Retinal pigment epithelial cell (primary cell): Measurements from ENCODE around the gene WBP1L.
"Not testable (repeated sequence)": the region's sequence is repeated elsewhere in the genome, so short reads cannot be mapped to it uniquely, and the experiment has no call there.

ENCODE experiments used
- DNase-seq: peaks from one replicate; pipeline ENCODE4 v3.0.0-alpha.2; 2010; ENCODE audit warnings: low read depth
- H3K4me3 ChIP-seq: 2 replicates; pipeline ENCODE4 v1.5.1; 2011; ENCODE audit warnings: mild to moderate bottlenecking, low read length, control low read depth, moderate library complexity
- TF ChIP-seq, protein P1 (sequence below): conservative IDR thresholded peaks from 2 replicates; pipeline ENCODE4 v1.5.1; 2011; ENCODE audit warnings: low read depth, low read length, control low read depth, inconsistent platforms

The WBP1L gene

DNA sequence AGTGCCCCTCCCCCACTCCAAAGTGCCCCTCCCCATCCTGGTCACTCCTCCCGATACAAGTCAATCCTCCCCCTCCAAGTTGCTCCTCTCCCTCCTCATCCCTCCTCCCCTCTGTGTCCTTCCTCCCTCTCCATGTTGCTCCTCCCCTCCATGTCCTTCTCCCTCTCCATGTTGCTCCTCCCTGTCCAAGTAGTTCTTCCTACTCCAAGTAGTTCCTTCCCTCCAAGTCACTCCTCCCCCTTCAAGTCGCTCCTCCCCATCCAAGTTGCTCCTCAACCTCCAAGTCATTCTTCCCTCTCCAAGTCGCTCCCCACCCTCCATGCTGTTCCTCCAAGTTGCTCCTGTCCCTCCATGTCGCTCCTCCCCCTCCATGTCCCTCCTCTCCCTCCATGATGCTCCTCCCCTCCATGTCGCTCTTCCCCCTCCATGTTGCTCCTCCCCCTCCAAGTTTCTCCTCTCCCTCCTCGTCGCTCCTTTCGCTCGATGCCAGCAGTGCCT lies 8.6 kb upstream of the WBP1L start:
- TF ChIP-seq, protein P1, sequence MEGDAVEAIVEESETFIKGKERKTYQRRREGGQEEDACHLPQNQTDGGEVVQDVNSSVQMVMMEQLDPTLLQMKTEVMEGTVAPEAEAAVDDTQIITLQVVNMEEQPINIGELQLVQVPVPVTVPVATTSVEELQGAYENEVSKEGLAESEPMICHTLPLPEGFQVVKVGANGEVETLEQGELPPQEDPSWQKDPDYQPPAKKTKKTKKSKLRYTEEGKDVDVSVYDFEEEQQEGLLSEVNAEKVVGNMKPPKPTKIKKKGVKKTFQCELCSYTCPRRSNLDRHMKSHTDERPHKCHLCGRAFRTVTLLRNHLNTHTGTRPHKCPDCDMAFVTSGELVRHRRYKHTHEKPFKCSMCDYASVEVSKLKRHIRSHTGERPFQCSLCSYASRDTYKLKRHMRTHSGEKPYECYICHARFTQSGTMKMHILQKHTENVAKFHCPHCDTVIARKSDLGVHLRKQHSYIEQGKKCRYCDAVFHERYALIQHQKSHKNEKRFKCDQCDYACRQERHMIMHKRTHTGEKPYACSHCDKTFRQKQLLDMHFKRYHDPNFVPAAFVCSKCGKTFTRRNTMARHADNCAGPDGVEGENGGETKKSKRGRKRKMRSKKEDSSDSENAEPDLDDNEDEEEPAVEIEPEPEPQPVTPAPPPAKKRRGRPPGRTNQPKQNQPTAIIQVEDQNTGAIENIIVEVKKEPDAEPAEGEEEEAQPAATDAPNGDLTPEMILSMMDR = no peak
- DNase-seq = no peak
- H3K4me3 ChIP-seq = no peak overlapping the region

DNA sequence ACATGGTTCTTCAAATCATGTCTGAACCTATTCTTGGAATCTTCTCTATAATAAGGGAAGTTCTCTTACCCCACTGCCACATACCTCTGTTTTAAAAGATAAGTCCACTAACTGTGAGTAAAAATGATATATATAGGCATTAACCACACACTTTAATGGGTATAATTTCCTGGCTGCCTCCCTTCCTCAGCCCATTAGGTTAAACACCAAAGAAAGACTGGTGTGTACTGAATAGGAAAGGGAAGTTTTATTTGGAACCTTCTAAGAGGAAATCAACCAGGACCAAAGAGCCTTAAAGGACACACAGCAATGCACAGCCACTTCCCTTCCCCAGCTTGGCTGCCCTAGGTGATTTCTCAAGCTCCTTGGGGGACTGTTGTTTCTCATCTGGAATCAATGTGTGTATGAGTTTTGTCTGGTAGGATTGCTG lies 5.0 kb upstream of the WBP1L start:
- H3K4me3 ChIP-seq = no peak overlapping the region
- DNase-seq = no peak
- TF ChIP-seq, protein P1 = no peak

DNA sequence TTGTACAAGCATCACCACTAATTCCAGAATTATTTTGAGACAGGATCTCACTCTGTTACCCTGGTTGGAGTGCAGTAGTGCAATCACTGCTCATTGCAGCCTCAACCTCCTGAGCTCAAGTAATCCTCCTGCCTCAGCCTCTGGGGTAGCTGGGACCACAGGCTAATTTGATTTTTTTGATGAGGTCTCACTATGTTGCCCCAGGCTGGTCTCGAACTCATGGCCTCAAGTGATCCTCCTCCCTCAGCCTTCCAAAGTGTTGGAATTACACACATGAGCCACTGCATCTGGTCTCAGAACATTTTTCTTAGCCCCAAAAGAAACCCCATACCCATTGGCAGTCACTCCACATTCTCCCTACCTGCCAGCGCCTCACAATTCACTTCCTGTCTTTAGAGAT lies 3.5 kb upstream of the WBP1L start:
- H3K4me3 ChIP-seq = no peak overlapping the region
- no peak for DNase-seq
- TF ChIP-seq, protein P1 = no peak

DNA sequence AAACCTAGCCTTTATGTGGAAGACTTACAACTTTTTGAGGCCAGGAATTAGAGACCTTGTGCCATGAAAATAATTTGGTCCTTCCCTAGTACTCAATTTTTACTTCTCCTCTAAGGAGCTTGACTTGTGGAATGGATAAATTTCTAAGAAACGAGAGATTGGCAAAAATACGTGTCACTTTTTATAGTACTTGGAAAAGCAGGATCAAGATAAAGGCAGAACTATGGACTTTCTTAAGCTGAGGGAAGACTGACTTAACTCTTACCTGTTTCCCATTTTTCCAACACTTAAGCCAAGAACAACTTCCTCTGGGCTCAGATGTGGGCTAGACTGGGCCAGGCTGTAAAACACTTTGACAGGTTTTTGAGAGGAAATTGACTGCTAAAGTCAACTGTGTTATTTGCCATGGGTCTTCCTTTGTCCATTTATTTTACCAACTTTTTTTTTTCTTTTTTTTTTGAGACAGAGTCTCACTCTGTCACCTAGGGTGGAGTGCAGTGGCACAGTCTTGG lies 2.0 kb upstream of the WBP1L start:
- DNase-seq = no peak

DNA sequence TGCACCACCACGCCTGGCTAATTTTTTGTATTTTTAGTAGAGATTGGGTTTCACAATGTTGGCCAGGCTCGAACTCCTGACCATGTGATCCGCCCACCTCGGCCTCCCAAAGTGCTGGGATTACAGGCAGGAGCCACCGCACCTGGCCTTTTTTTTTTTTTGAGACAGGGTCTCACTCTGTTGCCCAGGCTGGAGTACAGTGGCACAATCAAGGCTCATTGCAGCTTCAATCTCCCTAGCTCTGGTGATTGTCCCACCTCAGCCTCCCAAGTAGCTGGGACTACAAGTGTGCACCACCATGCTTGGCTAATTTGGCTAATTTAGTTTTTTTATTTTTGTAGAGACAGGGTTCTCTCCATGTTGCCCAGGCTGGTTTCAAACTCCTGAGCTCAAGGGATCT lies 1.4 kb upstream of the WBP1L start:
- not testable (repeated sequence) for DNase-seq, H3K4me3 ChIP-seq

More for the DNA sequence above, 2.0 kb upstream of the WBP1L start:
- H3K4me3 ChIP-seq = no peak overlapping the region
- TF ChIP-seq, protein P1 = no peak

DNA sequence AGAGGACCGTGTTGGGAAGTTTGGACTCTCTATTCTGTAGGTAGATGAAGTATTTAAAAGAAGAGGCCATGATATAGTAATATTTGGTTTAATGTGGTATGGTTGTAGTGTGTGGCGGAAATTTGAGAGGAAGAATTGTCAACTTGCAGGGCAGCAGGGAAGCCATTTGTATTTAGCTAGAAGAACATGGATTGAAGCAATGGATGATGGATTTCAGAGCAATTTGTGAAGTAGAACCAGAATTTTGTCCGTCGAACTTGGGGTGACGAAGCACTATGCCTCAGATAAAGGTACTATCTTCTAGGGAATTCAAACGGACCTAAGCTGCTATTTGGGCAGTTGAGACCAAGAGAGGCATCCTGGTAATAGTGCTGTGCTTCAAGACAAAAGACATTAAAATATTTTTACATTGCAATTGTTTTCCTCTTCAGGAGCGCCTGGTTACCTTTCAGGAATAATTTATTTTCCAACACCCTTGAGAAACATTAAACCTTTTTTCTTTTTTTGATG lies 615 bp upstream of the WBP1L start:
- TF ChIP-seq, protein P1 = no peak
- DNase-seq = no peak
- peak overlapping the region; percentile 23 for H3K4me3 ChIP-seq

DNA sequence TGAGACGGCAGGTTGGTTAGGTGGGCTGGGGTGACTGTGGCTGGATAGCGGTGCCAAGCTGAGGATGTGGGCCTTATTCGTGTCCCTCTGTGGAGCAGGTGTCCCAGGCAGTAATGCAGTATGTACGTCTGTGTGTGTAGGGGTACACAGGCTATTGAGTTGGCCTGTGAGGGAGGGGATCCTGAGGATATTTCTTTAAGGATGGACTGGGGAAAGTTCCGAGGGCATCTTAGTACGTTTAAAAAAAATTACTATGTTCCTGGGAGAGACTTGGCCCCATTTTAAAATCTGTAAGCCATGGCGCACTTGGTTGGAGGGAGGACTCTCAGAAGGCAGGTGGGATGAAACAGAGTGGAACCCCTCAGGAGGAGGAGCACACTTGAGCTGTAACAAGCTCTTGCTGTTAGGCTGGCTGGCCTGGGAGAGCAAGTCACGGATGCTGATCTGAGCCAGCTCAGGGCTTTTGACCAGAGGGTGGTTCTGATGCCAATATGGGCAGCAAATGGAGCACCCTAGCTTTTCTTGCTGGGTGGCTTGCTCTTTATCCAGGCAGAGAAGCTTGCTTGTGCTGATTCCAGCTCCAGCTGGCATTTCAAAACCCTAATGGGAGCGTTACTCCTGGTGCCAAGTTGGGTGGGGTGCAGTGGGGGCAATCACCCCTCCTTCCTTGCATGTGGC lies 765 bp downstream of the WBP1L start:
- DNase-seq = no peak

More for the DNA sequence above, 765 bp downstream of the WBP1L start:
- TF ChIP-seq, protein P1 = no peak
- peak overlapping the region; percentile 98 for H3K4me3 ChIP-seq
